ENCODE results near the gene SNAI3.

DNA sequence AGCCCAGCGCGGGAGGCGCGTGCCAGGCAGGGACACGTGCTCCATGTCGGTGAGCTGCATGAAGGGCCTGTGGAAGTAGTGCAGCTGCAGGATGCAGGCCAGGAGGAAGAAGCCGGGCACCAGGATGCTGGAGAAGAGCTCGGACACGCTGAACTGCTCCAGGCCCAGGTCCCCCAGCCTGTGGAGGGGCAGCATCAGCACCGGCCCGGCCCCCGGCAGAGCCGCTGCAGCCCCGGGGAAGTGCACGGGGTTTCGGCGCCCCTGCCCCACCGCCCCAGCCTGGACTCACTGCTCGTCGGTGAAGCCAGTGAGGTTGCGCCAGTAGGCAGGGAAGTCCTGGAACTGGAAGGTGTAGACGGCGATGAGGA, 48.0 kb upstream of the SNAI3 start:
- TF ChIP-seq, protein P1, sequence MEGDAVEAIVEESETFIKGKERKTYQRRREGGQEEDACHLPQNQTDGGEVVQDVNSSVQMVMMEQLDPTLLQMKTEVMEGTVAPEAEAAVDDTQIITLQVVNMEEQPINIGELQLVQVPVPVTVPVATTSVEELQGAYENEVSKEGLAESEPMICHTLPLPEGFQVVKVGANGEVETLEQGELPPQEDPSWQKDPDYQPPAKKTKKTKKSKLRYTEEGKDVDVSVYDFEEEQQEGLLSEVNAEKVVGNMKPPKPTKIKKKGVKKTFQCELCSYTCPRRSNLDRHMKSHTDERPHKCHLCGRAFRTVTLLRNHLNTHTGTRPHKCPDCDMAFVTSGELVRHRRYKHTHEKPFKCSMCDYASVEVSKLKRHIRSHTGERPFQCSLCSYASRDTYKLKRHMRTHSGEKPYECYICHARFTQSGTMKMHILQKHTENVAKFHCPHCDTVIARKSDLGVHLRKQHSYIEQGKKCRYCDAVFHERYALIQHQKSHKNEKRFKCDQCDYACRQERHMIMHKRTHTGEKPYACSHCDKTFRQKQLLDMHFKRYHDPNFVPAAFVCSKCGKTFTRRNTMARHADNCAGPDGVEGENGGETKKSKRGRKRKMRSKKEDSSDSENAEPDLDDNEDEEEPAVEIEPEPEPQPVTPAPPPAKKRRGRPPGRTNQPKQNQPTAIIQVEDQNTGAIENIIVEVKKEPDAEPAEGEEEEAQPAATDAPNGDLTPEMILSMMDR (conservative IDR thresholded peaks at IDR 0.05; ENCODE audit: low read depth in 2 of 2), result no peak
- no peak for TF ChIP-seq EZH2 (IDR thresholded peaks at IDR 0.05; ENCODE audit: low read depth, unreplicated experiment)
- TF ChIP-seq, protein P2, sequence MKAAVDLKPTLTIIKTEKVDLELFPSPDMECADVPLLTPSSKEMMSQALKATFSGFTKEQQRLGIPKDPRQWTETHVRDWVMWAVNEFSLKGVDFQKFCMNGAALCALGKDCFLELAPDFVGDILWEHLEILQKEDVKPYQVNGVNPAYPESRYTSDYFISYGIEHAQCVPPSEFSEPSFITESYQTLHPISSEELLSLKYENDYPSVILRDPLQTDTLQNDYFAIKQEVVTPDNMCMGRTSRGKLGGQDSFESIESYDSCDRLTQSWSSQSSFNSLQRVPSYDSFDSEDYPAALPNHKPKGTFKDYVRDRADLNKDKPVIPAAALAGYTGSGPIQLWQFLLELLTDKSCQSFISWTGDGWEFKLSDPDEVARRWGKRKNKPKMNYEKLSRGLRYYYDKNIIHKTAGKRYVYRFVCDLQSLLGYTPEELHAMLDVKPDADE (IDR thresholded peaks at IDR 0.05), result no peak
- TF ChIP-seq POLR2AphosphoS5 (IDR thresholded peaks at IDR 0.05; ENCODE audit: low read depth), result no peak
- TF ChIP-seq CREB1 (CRISPR knock-in tag; IDR thresholded peaks at IDR 0.05; ENCODE audit: low read depth), result no peak

Data from GM23338 (cell line).